Measurements from ENCODE around the gene ALDH1L2.
"Not testable (repeated sequence)": the region's sequence is repeated elsewhere in the genome, so short reads cannot be mapped to it uniquely, and the experiment has no call there.

Gene ALDH1L2

DNA sequence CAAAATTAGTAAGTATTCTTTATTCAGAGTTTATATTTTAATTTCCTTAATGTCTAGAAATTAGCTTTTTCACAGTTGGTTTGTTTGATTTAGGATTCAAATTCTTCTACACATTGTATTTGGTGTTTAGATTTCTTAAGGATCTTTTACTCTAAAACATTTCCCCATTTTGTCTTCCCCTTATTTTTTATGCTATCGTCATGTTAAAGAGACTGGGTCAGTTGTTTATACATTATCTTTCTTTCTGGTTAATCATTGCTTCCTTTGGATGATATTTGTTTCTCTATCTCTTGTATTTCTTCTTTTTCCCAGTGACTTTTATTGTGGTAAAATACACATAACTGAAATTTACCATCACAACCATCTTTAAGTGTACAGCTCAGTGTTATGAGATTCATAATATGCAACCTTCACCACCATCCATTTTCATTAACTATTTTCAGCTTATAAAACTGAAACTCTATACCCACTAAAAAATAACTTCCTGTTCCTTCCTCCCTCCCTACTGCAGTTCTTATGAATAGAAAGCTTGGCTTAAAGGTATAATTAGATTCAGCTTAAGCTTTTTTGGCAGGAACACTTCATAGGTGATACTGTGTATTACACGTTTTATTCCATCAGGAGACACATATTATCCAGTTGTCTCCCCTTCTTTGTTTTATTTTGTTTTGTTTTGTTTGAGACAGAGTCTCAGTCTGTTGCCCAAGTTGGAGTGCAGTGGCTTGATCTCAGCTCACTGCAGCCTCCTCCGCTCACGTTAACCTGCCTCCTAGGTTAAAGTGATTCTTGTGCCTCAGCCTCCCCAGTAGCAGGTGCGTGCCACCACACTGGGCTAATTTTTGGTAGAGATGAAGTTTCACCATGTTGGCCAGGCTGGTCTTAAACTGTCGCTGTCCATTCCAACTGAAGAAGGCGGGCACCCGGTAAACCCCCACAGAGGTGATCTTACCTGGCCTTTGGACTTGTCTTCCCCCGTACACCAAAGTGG lies 53.1 kb downstream of the ALDH1L2 start:
- no peak for DNase-seq

DNA sequence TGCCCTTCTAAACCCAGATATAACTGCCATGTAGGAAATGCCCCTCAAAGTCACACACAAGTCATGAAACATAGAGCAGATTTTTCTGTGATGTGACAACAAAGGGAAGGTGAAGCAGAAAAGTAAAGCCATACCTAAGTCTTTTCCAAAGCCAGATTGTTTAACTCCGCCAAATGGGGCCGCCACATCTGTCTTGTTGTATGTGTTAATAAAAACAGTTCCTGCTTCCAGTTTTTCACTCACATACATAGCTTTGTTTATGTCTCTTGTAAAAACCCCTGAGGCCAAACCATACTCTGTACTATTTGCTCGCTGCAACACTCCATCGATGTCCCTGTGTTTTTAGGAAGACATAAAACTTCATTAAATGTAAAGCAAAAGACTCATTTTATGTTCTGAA lies 57.8 kb downstream of the ALDH1L2 start:
- DNase-seq: no peak

DNA sequence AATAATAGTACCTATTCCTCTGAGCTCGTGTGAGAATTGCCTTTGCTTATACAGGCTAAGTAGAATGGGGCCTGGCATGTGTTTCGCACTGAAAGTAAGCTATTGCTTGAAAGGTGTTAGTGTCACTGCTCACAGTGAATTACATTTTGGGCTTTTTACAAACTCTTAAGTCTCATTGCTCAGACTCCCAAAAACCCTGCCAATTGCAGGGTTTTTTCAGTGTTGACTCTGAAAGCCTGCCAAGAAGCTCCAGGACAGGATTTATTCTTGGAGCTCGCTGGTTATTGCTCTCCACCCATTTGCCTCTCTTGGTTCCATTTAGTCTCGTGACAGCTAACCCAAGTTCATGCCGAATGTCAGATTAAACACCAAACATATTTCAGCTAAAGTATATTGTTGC lies 58.4 kb downstream of the ALDH1L2 start:
- no peak for DNase-seq

DNA sequence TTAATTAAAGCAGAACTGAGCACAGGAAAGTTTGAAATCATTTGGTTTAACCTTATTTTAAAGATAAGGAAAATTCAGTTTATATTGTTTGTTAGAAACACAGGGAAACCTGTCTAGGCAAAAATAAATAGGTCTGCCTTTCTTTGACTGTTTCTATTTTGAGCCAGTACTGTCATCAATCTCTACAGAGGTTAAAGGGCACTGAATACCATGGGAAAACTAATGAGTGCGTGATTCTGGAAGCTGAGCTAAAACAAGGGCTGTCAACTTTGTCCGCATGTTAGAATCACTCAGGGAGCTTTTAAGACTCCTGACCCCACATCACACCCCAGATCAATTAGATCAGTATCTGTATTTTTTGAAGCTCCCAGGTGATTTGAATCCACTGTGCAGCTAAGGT lies 59.3 kb downstream of the ALDH1L2 start:
- no peak for DNase-seq

DNA sequence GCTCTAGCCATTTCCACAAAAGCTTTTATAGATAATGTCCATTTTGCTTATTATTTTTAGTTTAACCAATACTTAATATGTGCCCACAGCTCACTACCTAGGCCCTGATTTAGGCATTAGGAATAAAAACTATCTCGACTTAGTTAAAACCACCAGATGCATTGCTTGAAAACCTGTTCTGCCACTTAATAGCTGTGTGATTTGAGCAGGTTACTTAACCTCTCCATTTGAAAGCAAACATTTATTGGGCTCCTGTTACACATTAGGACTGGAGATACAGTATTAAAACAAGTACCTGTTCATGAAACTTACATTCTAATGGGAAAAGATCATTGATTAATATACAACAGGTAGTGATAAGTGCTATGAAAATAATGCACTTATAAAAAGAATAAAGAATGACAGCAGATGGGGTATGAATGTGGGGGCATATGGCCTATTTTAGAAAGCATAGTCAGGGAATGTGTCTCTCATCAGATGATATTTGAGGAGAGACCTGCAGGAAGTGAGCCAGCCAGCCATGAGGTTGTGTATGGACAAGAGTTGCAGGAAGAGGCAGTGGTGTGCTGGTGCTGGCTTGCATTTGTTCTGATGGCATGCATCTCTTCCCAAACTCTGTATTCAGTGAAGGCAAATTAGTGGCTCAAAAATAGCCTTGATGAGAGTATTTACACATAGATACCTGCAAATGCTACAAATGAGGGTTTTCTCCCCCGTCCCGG lies 63.9 kb downstream of the ALDH1L2 start:
- no peak for DNase-seq

DNA sequence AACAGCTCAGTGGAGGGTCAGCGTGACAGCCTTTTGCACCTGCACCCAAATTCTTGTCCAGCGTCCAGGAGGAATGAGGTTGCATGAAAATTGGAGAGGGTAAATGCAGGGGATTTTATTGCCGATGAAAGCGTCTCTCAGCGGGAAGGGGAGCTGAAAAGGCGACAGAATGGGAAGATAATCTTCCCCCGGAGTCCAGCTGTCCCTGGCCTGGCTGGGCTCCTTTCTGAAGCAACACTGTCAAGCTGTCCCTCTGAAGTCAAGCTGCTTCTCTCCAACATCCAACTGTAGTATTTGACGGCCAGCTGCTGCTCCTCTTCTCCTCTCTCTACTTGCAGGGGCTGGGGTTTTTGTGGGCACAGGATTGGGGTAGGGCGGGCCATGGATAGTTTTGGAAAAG lies 65.5 kb downstream of the ALDH1L2 start:
- no peak for DNase-seq

DNA sequence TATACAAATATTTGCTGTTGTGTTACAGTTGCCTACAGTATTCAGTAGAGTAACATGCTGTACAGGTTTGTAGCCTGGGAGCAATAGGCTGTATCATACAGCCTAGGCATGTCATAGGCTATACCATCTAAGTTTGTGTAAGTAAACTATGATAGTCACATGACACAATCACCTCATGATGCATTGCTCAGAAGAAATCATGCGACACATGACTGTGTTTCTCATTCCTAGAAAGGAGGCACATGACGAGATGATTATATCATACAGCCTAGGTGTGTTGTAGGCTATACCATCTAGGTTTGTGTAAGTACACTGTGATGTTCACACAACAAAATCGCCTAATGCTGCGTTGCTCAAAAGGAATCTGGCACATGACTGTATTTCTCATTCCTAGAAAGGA lies 66.2 kb downstream of the ALDH1L2 start:
- DNase-seq: no peak

DNA sequence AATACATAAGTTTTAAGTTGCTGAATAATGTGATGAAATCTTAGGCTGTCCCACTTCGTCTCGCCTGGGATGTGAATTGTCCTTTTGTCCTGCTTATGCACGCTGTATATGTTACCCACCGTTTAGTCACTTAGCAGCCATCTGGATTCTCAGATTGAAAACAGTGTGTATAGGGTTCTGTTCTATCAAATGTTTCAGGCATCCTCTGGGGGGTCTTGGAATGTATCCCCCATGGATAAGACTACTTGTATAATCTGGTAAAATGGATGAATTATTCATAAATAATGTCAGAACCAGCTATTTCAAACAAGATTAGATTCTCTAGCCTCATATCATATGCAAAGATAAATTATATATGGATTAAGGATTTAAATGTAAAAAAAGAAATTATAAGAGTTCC lies 68.7 kb downstream of the ALDH1L2 start:
- DNase-seq: no peak

DNA sequence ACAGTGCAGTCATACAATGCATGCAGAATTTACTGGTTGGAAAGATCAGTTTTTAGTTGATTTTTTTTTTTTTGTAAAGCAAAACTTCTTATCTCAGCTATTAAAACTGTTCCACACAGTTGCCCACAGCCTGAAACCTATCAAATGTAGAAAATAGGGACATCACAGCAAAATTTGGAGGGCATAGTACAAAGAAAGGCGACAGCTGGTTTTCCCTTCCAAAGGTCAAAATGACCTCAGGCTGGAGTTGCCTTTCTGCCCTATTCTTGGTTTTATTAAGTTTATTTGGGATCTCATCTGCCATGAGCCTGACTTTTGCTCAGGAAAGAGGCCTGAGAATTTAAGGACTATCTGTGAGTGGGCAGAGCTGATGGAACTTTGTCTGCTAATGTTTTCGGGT lies 69.7 kb downstream of the ALDH1L2 start:
- no peak for DNase-seq

DNA sequence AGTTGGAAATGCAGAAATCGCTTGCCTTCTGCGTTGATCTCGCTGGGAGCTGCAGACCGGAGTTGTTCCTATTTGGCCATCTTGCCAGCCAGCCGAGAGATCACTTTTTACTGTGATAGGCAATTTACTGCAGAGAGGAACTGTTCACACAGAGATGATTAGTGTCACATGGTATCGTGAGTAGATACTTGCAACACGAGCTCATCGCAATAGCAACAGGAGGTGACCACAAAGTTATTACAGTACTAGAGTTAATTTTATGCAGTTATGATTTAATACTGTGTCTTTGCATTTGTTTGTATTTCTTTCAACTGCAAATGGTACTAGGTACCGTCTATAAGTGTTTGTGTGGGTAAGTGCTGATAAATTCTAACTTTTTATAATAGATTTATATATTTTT lies 70.4 kb downstream of the ALDH1L2 start:
- DNase-seq: no peak

DNA sequence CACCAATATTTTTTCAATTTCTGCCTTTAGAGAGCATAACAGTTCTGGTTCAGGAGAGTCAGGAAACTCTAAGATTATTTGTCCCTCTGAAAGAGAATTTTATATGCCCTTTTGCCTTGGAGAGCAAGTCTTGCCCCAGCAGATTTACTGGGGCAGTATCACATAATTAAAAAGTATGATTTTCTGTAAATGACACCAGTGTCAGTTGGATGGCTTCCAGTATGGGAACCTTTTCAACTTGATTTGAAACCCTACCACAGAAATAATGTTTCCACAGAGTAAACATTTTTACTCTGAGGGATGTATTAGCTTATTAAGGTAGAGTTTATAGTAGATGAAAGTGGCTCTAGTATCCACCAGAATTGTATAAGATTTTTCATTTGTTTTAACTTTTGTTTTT lies 82.8 kb downstream of the ALDH1L2 start:
- DNase-seq: no peak

DNA sequence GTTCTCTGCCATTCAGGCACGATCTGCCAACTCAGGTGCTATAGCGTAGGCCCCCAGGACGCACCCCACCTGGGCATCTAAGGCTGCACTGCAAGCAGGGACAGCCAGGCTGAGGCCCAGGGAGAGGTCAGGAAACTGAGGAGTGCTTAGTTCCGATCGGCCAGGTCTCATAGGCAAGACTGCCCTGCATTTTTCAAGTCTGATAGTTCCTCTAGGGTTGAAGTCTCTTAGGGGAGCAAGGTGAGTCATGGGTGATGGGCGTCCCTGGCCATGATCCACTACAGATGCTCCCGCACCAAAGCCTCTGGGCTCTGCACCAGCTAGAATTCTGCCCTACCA lies 84.9 kb downstream of the ALDH1L2 start:
- DNase-seq: no peak

DNA sequence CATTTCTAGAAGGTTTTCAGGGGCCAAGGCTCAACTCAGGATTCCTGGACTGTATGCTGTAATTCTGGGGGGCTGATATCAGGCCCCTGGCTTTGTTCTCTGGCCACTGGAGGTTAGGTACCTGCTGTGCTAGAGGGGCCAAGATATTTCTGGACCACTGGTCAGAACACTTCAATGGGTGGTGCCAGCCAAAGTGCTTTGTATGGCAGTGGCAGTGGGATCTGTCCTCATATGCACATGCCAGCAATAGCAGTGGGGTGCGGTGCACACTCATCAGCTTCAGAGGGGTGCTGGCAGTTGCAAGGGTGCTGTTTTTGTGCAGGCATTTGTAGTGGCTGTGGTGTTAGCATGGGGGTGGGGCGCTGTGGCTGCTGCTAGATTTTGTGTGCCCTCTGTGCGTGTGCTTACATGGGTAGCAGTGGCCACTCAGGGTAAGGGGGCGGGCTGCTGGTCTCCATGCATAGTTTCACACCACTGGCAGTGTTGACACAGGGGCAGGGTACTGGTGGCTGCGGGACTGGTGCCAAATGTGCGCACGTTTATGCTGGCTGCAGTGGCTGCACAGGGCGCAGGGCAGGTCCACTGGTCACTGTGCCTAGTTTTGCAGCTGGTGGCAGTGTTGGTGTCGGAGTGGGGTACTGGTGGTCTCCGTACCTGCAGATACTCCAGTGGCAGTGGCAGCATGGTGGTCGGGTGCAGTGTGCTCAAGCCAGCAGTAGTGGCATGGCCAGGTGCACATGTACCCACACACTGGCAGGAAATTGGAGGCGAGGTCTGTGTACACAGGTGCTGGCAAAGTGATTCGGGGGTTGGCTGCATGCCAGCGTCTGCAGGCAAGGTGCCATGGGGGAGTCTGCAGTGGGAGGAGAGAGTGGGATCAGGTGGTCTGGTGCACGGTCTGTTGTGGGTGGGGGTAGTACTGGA lies 85.6 kb downstream of the ALDH1L2 start:
- DNase-seq: no peak

DNA sequence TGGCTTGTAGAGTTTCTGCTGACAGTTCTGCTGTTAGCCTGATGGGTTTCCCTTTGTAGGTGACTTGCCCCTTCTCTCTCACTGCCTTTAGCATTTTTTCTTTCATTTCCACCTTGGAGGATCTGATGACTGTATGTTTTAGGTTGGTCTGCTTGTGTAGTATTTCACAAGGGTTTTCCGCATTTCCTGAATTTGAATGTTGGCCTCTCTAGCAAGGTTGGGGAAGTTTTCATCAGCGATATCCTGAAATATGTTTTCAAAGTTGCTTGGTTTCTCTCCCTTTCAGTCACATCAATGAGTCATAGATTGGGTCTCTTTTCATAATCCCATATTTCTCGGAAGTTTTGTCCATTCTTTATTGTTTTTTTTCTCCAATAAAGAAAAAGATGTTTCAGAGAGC lies 86.7 kb downstream of the ALDH1L2 start:
- no peak for DNase-seq

DNA sequence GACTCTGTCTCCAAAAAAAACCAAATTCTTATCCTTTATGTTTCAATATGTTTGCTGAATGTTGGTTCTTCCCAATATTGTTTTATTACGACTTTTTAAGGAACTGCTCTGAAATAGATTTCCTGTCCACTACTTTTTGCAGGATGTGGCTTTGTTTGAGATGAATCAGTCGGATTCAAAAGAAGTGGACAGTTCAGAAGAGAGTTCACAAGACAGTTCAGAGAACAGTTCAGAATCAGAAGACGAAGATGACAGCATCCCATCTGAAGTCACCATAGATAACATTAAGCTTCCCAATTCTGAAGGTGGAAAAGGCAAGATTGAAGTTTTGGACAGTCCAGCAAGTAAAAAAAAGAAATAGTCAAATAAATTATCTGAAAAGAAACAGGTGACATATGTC lies 89.9 kb downstream of the ALDH1L2 start:
- no peak for DNase-seq

DNA sequence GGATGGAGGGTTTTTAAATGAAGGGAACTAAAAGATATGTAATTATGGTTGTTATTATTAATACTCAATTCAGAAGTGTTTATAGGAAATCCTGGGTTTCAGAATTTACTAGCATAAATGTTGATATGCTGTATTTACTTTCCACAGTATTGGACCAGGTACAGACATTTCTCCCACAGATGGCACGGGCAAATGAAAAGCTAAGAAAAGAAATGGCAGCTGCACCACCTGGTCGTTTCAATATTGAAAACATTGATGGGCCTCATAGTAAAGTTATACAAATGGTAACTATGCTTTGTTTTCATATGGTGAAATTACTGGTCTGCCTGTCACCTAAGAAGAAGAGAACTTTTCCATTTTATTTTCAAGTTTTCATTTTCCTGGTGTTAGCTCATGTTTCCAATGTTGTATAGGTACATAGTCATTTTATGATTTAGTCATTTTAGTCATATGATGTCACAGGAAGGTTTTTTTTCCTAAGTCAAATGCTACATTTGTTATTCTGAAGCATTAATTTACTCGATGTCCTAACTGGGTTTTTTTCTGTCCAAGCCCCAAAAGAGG lies 92.6 kb downstream of the ALDH1L2 start:
- no peak for DNase-seq

DNA sequence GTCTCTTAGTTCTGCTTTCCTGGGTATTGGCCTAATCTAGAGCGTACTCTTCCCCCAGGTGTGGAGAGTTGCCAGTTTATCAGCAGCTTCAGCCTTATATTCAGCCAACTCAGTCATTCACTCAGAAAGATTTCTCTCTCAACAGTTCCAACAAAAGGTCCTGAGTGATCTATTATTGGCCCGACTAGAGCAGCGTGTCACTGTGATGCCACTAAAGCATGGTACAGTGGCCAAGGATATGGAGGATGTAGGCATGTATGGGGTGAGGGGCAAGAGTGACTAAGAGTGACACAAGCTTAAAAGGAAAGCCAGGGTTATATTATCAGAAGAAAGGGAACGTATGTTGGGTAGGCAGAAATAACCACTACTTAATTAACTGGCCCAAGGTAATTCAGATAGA lies 93.3 kb downstream of the ALDH1L2 start:
- DNase-seq: no peak

DNA sequence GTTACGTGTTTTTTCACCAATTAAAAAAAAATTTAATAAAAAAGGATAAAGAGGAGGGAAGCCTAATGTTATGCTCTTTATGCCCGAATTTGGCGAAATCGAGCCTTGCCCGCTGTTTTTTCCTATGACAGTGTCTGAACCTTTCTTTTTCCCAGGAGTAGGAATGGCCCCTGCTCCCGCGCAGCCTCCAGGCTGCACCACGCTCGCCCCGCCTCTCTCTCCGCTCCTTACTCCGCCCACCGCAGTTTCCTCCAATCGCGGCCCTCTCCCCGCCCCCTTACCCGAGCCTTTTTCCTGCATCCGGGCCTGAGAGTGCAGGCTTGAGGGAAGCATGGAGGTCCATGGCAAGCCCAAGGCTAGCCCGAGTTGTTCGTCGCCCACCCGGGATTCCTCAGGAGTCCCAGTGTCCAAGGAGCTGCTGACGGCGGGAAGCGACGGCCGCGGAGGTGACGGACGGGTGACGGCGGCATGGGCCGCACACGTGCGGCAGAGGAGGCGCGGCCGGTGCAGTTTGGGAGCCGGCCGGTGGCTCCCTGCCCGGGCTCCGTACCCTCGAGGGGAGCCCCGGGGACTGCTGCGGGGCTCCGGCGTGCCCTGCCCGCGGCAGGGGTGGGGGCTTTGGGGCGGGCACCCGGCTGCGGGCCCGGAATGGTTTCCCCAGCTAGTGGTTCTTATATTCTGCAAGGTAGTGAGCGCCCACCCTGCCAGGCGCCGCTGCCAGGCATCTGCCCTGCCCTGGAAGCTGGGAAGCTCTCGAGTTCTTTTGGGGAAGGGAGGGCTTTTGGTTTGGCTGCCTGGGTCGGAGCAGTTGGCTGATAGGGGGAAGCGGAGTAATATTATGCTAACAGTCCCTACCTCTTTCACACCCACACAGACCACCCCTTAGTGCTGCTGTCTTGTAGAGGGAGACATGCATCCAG lies 98.0 kb downstream of the ALDH1L2 start, which contains the start of gene NOPCHAP1:
Gene NOPCHAP1, plus strand, starts transcription at position 295 of the 920 bp plus-strand sequence. Its CDS starts 37 bp downstream, at position 332.
- peak; percentile 91 for DNase-seq

DNA sequence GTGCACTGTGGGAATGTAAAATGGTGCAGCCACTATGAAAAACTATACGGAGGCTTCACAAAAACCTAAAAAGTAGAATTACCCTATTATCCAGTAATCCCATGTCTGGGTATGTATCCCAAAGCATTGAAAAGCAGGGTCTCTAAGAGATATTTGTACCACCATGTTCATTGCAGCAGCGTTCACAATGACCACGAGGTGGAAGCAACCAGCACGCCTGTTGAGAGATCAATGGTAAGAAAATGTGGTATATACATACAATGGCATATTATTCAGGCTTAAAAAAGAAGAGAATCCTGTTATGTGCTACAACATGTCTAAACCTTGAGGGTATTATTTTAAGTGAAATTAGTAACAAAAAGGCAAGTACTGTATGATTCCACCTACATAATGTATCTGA lies 99.1 kb downstream of the ALDH1L2 start:
- DNase-seq: no peak

DNA sequence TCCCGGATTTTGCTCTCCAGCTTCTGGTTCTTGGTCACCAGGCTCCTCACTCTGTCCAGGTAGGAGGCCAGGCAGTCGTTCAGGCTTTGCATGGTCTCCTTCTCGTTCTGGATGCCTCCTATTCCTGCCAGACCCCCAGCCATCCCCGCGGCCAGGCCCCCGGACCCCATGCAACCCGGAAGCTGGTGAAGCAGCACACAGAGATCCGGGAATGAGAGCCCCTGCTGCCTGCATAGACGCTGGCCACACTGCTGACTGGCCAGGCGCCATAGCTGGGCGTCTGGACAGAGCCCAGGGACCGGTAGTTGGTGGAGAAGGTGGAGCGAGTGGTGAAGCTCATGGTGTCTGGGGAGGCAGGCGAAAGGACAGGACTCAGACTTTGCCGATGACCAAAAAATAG lies 106.6 kb downstream of the ALDH1L2 start:
- not testable (repeated sequence) for DNase-seq

DNA sequence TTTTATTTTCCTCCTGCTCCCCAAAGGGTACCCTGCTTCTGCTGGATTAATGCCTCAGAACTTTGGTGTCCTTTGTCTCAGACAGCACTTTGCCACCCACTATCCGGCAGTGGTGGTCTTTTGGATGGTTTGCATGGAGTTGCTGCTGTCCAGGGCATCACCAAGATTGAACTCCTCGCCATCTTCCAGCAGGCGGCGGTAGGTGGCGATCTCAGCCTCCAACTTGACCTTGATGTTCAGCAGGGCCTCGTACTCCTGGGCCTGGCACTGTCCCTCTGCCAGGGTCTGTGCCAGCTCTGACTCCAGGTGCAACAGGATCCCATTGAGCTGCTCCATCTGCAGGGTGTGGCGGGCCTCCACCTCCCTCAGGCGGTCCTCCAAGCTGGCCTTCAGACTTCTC lies 107.6 kb downstream of the ALDH1L2 start:
- peak; percentile 18 for DNase-seq
